Measurements from ENCODE around the gene RANBP3. TPM values are rescaled to one million over a fixed set of nuclear protein-coding genes. Genes with fewer than 3 reads are reported as not detected.

The RANBP3 gene
- total RNA-seq, 2 experiments from 2014 or later = 74.3 to 87.5 TPM

GRCh38 chr19:5882421-5882968 is 95.4 kb downstream of the RANBP3 start:
- ATAC-seq (no peak), DNase-seq (no peak)
- ChIA-PET POLR2A (no interaction called here), CTCF (no interaction called here)
- H3K36me3 Mint-ChIP-seq (ENCODE audit: low read depth) = no peaks in the 10 kb centered on the region
- no peaks in the 10 kb centered on the region for H3K9me3 Mint-ChIP-seq
- no peak overlapping the region for H3K4me3 Mint-ChIP-seq
- H3K4me1 Mint-ChIP-seq (ENCODE audit: low read depth) = no peaks in the 10 kb centered on the region
- no peak for TF ChIP-seq CTCF (IDR thresholded peaks at IDR 0.05)
- H3K27me3 Mint-ChIP-seq = peaks cover 15% of the 10 kb centered on the region
- H3K27ac Mint-ChIP-seq = no peak overlapping the region
- intact Hi-C loops (cut with micrococcal nuclease) = no loop called here

GRCh38 chr19:5881543-5882299 is 96.2 kb downstream of the RANBP3 start:
- H3K27ac Mint-ChIP-seq = no peak overlapping the region
- CTCF ChIA-PET = no interaction called here
- no peaks in the 10 kb centered on the region for H3K9me3 Mint-ChIP-seq
- ATAC-seq (no peak), DNase-seq (no peak)
- no peaks in the 10 kb centered on the region for H3K36me3 Mint-ChIP-seq (ENCODE audit: low read depth)
- peaks cover 15% of the 10 kb centered on the region for H3K27me3 Mint-ChIP-seq
- H3K4me3 Mint-ChIP-seq = no peak overlapping the region
- TF ChIP-seq CTCF (IDR thresholded peaks at IDR 0.05) = no peak
- POLR2A ChIA-PET = no interaction called here
- intact Hi-C loops (cut with micrococcal nuclease) = no loop called here
- H3K4me1 Mint-ChIP-seq (ENCODE audit: low read depth) = no peaks in the 10 kb centered on the region

GRCh38 chr19:5880604-5881078 is 97.3 kb downstream of the RANBP3 start:
- ChIA-PET POLR2A (interaction anchor here (0.7 kb wide), 1 partner anchor 104 kb away, joined by 3 read pairs; no protein-coding TSS in a partner anchor), CTCF (no interaction called here)
- no peak overlapping the region for H3K27ac Mint-ChIP-seq
- ATAC-seq = no peak
- intact Hi-C loops (cut with micrococcal nuclease) = no loop called here
- H3K9me3 Mint-ChIP-seq = no peaks in the 10 kb centered on the region
- no peaks in the 10 kb centered on the region for H3K36me3 Mint-ChIP-seq (ENCODE audit: low read depth)
- H3K4me1 Mint-ChIP-seq (ENCODE audit: low read depth) = no peaks in the 10 kb centered on the region
- no peak overlapping the region for H3K4me3 Mint-ChIP-seq
- no peak for DNase-seq
- TF ChIP-seq CTCF (IDR thresholded peaks at IDR 0.05) = no peak
- H3K27me3 Mint-ChIP-seq = peaks cover 15% of the 10 kb centered on the region

GRCh38 chr19:5880196-5880595 is 97.7 kb downstream of the RANBP3 start:
- H3K27ac Mint-ChIP-seq = no peak overlapping the region

More at GRCh38 chr19:5880196-5880595, 97.7 kb downstream of the RANBP3 start:
- no peak for ATAC-seq
- Mint-ChIP-seq H3K4me1 (ENCODE audit: low read depth) (no peaks in the 10 kb centered on the region), H3K4me3 (no peak overlapping the region), H3K27me3 (peaks cover 14% of the 10 kb centered on the region), H3K9me3 (no peaks in the 10 kb centered on the region), H3K36me3 (ENCODE audit: low read depth) (no peaks in the 10 kb centered on the region)
- POLR2A ChIA-PET = interaction anchor here (0.7 kb wide), 1 partner anchor 105 kb away, joined by 3 read pairs; no protein-coding TSS in a partner anchor
- intact Hi-C loops (cut with micrococcal nuclease) = no loop called here
- DNase-seq = no peak
- TF ChIP-seq CTCF (IDR thresholded peaks at IDR 0.05) = no peak
- CTCF ChIA-PET = no interaction called here
